SU-DHL-6 (cell line): ENCODE data around the gene XRN2.

Source experiments
- CTCF ChIP-seq: fragments of 200-600 bp; sonication (generic); IDR thresholded peaks from one replicate; pipeline ENCODE4 v1.5.1; 2017; ENCODE audit warnings: antibody characterized with exemption, mild to moderate bottlenecking, low read length, moderate library complexity; ENCODE audit not compliant: insufficient read depth, poor library complexity, severe bottlenecking
- EZH2phosphoT487 ChIP-seq: fragments of 200-600 bp; sonication (generic), shearing (Covaris generic); conservative IDR thresholded peaks from 2 replicates; pipeline ENCODE4 v1.6.1; 2018; ENCODE audit warnings: mild to moderate bottlenecking, antibody characterized with exemption, low read length, moderate library complexity, mixed read lengths

DNA sequence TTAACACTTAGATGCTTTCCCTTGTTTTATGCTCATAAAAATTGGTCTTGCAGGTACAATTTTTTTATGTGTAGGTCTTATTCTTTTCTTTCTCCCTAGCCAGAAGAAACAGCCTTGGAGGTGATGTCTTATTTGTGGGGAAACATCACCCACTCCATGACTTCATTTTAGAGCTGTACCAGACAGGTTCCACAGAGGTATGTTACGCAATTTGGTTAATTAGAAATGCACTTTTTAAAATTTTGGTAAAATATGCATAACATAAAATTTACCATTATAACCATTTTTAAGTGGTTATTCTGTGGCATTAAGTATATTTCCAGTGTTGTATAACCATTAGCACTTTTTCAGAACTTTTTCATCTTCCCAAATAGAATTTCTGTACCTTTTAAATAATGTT is 52.9 kb downstream of the XRN2 start:
- no peak for TF ChIP-seq CTCF
- TF ChIP-seq EZH2phosphoT487: no peak
